ENCODE measurements around the gene ADORA1. TPM values are rescaled to one million over a fixed set of nuclear protein-coding genes. Genes with fewer than 3 reads are reported as not detected.

ADORA1 gene
- total and polyA plus RNA-seq, 2 of the 4 experiments (the other 2 are of a cell fraction): 0.36 to 0.56 TPM

GRCh38 chr1:203173011-203173555, 45.6 kb downstream of the ADORA1 start:
- no peak overlapping the region for H2BK20ac ChIP-seq (ENCODE audit: low read depth, low read length)
- no peak overlapping the region for H3K56ac ChIP-seq (ENCODE audit: extremely low read depth, insufficient read depth, low read length)
- H2BK5ac ChIP-seq (ENCODE audit: low read depth, low read length, poor library complexity, severe bottlenecking): no peak overlapping the region
- H3K79me1 ChIP-seq (ENCODE audit: low read depth in 1 of 2, low read length in 2 of 2): no peaks in the 10 kb centered on the region
- H3K9me3 ChIP-seq (ENCODE audit: control insufficient read depth, insufficient read depth, low read length): no peaks in the 10 kb centered on the region
- ChIA-PET POLR2A (ENCODE audit: unreplicated experiment) (no interaction called here), CTCF (interaction anchor here (0.6 to 2.9 kb wide), 5 partner anchors 13 to 133 kb away, joined by 3 to 20 read pairs (median 5); no protein-coding TSS in a partner anchor)
- no peak overlapping the region for H2BK120ac ChIP-seq (ENCODE audit: low read depth, low read length)
- no peak overlapping the region for H2BK15ac ChIP-seq (ENCODE audit: low read depth, low read length)
- no peaks in the 10 kb centered on the region for H4K20me1 ChIP-seq (ENCODE audit: insufficient read depth, low read length)
- no peak overlapping the region for H3K4me3 ChIP-seq (ENCODE audit: insufficient read depth, low read depth, low read length)
- dilution Hi-C loops (cut with HindIII; ENCODE audit: low sequenced_read_pairs, unreplicated experiment): no loop called here
- intact Hi-C loops (cut with micrococcal nuclease): no loop called here
- ATAC-seq (ENCODE audit: low read depth): no peak
- no peak overlapping the region for H4K5ac ChIP-seq (ENCODE audit: low read depth, low read length)
- peaks cover 2% of the 10 kb centered on the region; the same call in 1 of the 2 replicates for H3K27me3 ChIP-seq (ENCODE audit: control insufficient read depth, insufficient read depth, low read length)
- H3K18ac ChIP-seq (ENCODE audit: low read depth, low read length): no peak overlapping the region
- no peak overlapping the region for H4K8ac ChIP-seq (ENCODE audit: low read depth in 2 of 2, low read length in 2 of 2)
- 100% methylated on average over 1 of the region's 2 CpGs; no CpG with 5 or more reads in 1 of the 2 experiments for WGBS, 2 experiments (ENCODE audit: extremely low coverage in 2 of 2, insufficient read length in 1 of 2)
- no peak overlapping the region for H2AK9ac ChIP-seq (replicated peaks; ENCODE audit: low read depth, low read length, poor library complexity)
- no peak overlapping the region for H3K4me2 ChIP-seq (ENCODE audit: low read depth, low read length)
- H4K91ac ChIP-seq (ENCODE audit: insufficient read depth, low read depth, low read length): no peak overlapping the region
- H3K4ac ChIP-seq (ENCODE audit: low read depth, low read length): no peak overlapping the region
- H3K36me3 ChIP-seq (ENCODE audit: control insufficient read depth, insufficient read depth, low read length): no peaks in the 10 kb centered on the region
- no peak overlapping the region for H2AK5ac ChIP-seq (ENCODE audit: low read depth, low read length)
- in situ Hi-C loops (cut with MboI; ENCODE audit: low sequenced_read_pairs): no loop called here
- peaks cover 11% of the 10 kb centered on the region; the same call in 1 of the 2 replicates for H3K9me1 ChIP-seq (ENCODE audit: insufficient read depth, low read length)
- H3K23ac ChIP-seq (ENCODE audit: low read depth, low read length): no peak overlapping the region
- no peak overlapping the region for H3K9ac ChIP-seq (ENCODE audit: low read depth, low read length)
- no peak for DNase-seq
- no peak overlapping the region for H3K14ac ChIP-seq (replicated peaks; ENCODE audit: low read depth, low read length)
- no peak overlapping the region for H3K27ac ChIP-seq (ENCODE audit: insufficient read depth, low read length)
- H2AFZ ChIP-seq (replicated peaks; ENCODE audit: low read length, poor library complexity): no peak overlapping the region
- peaks cover 21% of the 10 kb centered on the region for H3K4me1 ChIP-seq (ENCODE audit: control insufficient read depth, insufficient read depth, low read length)
- BruUV-seq (replicated peaks): no TSS peak
- TF ChIP-seq BHLHE40 (IDR thresholded peaks at IDR 0.05; ENCODE audit: low read depth, low read length) (no peak), SMC3 (IDR thresholded peaks at IDR 0.05; ENCODE audit: low read depth, low read length) (no peak), CTCF (conservative IDR thresholded peaks at IDR 0.05; ENCODE audit: low read depth, low read length) (no peak), CEBPB (IDR thresholded peaks at IDR 0.05; ENCODE audit: low read depth, low read length) (no peak), NFE2L2 (IDR thresholded peaks at IDR 0.05; ENCODE audit: low read depth, low read length) (no peak), MXI1 (IDR thresholded peaks at IDR 0.05; ENCODE audit: borderline replicate concordance, low read depth, low read length) (no peak), POLR2A (IDR thresholded peaks at IDR 0.05; ENCODE audit: low read depth, low read length) (no peak), RCOR1 (IDR thresholded peaks at IDR 0.05; ENCODE audit: insufficient replicate concordance, low read length) (no peak), MAFK (IDR thresholded peaks at IDR 0.05; ENCODE audit: low read depth, low read length) (no peak)

Measured in IMR-90 (cell line).